SK-N-MC (cell line): ENCODE measurements around the gene NSUN5.

ENCODE experiments used
- DNase-seq: peaks from one replicate; pipeline ENCODE4 v3.0.0-alpha.2; 2011; ENCODE audit warnings: low read depth, low spot score
- H3K27ac ChIP-seq: fragments of 200-600 bp; sonication (generic); 2 replicates; pipeline ENCODE4 v1.5.1; 2016; ENCODE audit warnings: mixed run types
- H3K36me3 ChIP-seq: fragments of 200-600 bp; sonication (generic); 2 replicates; pipeline ENCODE4 v1.6.1; 2017; ENCODE audit warnings: antibody characterized with exemption, low read length, mixed read lengths; ENCODE audit not compliant: insufficient read depth
- H3K4me3 ChIP-seq: fragments of 200-600 bp; sonication (generic); 2 replicates; pipeline ENCODE4 v1.5.1; 2016
- H3K9ac ChIP-seq: fragments of 200-600 bp; sonication (generic); 2 replicates; pipeline ENCODE4 v1.8.0; 2017; ENCODE audit warnings: mixed run types, mixed read lengths; ENCODE audit not compliant: insufficient read length
- H3K9me3 ChIP-seq: fragments of 200-600 bp; sonication (generic); 2 replicates; pipeline ENCODE4 v1.6.1; 2017; ENCODE audit warnings: low read depth, mild to moderate bottlenecking, antibody characterized with exemption, low read length, moderate library complexity, mixed read lengths
- EZH2 ChIP-seq: fragments of 200-600 bp; sonication (generic); IDR thresholded peaks from one replicate; pipeline ENCODE4 v1.6.1; 2017; ENCODE audit warnings: antibody characterized with exemption
- FOXP2 ChIP-seq: optimal IDR thresholded peaks from 2 replicates; pipeline ENCODE3; 2011; ENCODE audit warnings: mild to moderate bottlenecking, moderate library complexity; ENCODE audit not compliant: insufficient read depth; ENCODE audit errors: extremely low read length, control extremely low read depth
- POLR2AphosphoS5 ChIP-seq: IDR thresholded peaks from 2 replicates; pipeline ENCODE4 v1.6.1; 2012; ENCODE audit warnings: mild to moderate bottlenecking, low read depth, low read length, borderline replicate concordance

The NSUN5 gene

DNA sequence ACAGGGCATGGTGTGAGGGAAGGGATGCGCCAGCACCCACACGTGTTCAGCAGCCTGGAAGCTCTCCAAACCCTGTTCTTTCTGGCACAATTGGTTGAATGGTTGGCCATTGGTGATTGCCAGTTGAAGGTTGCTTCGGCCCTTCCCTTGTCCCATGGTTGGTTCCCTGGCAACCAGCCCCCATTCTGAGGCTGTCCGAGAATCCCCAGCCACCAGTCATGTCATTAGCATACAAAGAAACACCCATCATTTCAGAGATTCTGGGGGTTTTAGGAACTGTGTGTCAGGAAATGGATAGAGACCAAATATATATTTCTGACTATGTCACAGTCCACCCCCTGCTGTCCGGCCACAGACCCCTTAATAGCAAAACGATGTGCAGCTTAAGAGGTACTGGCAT is 41.1 kb upstream of the NSUN5 start:
- Histone ChIP-seq H3K4me3 (no peak overlapping the region), H3K9me3 (no peaks in the 10 kb centered on the region), H3K27ac (no peak overlapping the region), H3K36me3 (no peaks in the 10 kb centered on the region), H3K9ac (no peak overlapping the region)
- no peak for DNase-seq
- TF ChIP-seq FOXP2 (no peak), POLR2AphosphoS5 (no peak), EZH2 (no peak)

DNA sequence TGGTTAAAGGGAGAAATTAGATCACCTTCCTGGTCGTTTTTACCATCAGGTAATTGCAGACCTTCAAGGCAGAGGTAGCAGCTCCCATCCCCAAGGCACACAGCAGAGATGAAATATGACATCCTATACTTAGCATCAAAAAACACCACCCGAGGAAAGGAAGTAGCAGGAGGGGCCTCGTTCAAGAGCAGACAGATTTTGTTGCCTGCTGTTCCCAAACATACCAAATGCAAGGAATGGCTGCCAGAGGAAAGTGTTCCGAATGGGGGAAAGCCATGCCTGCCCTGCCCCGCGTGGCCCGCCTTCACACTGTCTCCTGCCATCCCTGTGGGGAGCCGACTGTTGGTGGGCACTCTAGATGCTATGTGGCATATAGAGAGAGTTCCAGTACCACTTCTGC is 37.3 kb upstream of the NSUN5 start:
- H3K27ac ChIP-seq = no peak overlapping the region
- TF ChIP-seq POLR2AphosphoS5 = no peak
- no peak for TF ChIP-seq FOXP2
- no peak for TF ChIP-seq EZH2
- H3K9ac ChIP-seq = no peak overlapping the region
- H3K9me3 ChIP-seq = no peaks in the 10 kb centered on the region
- H3K36me3 ChIP-seq = no peaks in the 10 kb centered on the region
- H3K4me3 ChIP-seq = no peak overlapping the region
- DNase-seq = no peak

DNA sequence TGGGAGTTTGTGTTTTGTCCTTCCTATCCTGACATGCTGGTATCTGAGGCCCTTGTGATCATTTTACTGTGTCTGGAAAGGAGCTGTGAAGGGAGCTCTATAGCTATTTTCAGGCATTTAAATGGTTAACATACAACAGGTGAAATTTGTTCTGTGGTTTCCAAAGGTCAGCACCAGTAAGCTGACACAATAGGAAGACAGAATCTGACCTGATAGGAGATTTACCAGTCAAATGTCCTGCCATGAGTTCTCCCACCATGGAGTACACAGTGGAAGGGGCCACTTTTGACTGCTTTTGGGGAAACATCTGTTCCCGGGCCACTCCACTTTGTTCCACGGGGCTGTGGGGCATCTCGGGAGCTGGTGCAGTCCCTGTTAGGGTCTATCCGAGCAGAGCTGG is 36.9 kb upstream of the NSUN5 start:
- no peaks in the 10 kb centered on the region for H3K36me3 ChIP-seq
- no peak overlapping the region for H3K9ac ChIP-seq
- no peak overlapping the region for H3K27ac ChIP-seq
- H3K4me3 ChIP-seq = no peak overlapping the region
- DNase-seq = no peak
- no peaks in the 10 kb centered on the region for H3K9me3 ChIP-seq
- TF ChIP-seq POLR2AphosphoS5 (no peak), FOXP2 (no peak), EZH2 (no peak)

DNA sequence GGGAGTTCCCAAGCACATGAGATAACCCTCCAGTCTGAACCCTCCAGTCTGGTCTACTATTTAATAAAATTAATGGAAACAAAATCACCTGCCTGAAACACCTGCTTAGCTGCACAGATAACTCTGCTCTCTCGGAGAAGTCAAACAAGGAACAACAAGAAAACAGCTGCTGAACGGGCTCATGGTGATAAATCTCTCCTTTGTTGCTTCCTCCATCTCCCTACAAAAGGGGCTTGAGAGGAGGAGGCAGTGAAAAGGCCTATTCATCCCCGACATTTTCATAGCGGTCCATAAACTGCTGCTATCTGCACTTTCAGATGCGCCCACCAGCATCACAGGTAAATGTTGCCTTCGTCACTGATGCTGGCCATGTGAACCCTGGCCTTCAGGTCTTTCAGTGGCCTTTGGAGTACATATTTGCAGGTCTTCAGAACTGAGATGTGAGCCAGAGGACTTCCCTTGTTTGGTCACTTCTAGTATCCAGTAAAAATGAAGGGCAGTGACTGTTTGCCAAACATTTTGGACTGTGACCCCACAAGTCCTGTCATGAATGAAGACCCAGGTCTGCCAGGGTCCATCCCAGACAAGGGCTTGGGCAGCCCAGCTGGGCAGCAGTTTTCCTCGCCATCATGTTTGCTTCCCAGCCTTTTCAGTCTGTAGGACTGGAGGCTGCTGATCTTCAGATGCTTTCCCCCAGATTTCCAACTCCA is 35.2 kb upstream of the NSUN5 start:
- DNase-seq = no peak
- Histone ChIP-seq H3K9me3 (no peaks in the 10 kb centered on the region), H3K4me3 (no peak overlapping the region), H3K9ac (no peak overlapping the region), H3K27ac (no peak overlapping the region), H3K36me3 (no peaks in the 10 kb centered on the region)
- TF ChIP-seq POLR2AphosphoS5 (no peak), EZH2 (no peak), FOXP2 (no peak)

DNA sequence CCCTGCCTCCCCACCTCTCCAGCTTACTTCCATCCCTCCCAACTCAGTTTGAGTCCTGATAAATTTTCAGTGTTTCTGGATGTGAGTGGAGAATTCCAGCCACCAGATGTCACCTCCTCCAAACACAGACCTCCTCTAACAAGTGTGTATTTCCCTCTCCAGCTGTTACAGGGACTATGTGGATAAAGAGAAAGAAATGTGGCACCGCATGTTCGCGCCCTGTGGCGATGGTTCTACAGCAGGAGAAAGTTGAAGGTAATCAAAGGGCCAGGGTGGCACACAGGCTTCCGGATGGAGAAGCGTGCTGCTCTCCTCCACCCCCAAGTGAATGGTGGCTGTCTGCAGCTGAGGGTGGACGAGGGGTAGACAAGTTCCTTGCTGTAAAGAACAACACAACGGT is 34.0 kb upstream of the NSUN5 start:
- Histone ChIP-seq H3K9me3 (no peaks in the 10 kb centered on the region), H3K4me3 (no peak overlapping the region), H3K27ac (no peak overlapping the region), H3K9ac (no peak overlapping the region), H3K36me3 (no peaks in the 10 kb centered on the region)
- no peak for TF ChIP-seq FOXP2
- TF ChIP-seq EZH2 = no peak
- TF ChIP-seq POLR2AphosphoS5 = no peak
- DNase-seq = no peak

DNA sequence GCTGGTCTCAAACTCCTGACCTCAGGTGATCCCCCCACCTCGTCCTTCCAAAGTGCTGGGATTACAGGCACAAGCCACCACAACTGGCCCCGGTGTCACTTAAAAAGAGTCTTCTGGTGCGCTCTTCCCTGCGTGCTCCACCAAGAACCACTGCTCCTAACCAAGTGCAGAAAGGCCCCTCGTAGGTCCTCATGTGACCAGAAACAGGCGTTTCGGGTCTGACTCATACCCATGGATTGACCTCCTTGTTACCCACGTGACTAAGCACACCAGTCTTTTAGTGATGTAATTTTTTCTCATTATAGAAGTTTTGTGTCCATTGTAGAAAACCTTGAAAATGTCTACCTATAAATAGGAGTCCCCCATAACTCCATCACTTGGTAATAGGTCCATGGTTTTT is 33.3 kb upstream of the NSUN5 start:
- Histone ChIP-seq H3K9ac (no peak overlapping the region), H3K27ac (no peak overlapping the region), H3K36me3 (no peaks in the 10 kb centered on the region), H3K4me3 (no peak overlapping the region), H3K9me3 (no peaks in the 10 kb centered on the region)
- no peak for DNase-seq
- no peak for TF ChIP-seq EZH2
- no peak for TF ChIP-seq FOXP2
- TF ChIP-seq POLR2AphosphoS5 = no peak

DNA sequence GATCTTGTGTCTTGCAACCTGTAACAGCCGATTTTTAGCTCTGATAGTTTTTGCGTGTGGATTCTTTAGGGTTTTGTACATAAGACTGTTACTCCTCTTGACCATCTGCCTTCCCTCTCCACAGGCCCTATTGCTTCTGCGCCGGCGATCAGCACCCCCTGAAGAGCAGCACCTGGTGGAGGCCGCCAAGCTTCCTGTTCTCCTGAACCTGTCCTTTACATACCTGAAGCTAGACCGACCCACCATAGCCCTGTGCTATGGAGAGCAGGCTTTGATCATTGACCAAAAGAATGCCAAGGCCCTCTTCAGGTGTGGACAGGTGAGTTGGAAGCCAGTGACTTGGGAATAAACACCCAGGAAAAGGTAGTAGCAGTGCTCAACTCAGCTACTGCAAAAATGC is 31.9 kb upstream of the NSUN5 start:
- no peak for TF ChIP-seq FOXP2
- TF ChIP-seq POLR2AphosphoS5 = no peak
- no peak for TF ChIP-seq EZH2
- no peaks in the 10 kb centered on the region for H3K9me3 ChIP-seq
- H3K36me3 ChIP-seq = no peaks in the 10 kb centered on the region
- DNase-seq = no peak
- no peak overlapping the region for H3K9ac ChIP-seq
- no peak overlapping the region for H3K4me3 ChIP-seq
- H3K27ac ChIP-seq = no peak overlapping the region

DNA sequence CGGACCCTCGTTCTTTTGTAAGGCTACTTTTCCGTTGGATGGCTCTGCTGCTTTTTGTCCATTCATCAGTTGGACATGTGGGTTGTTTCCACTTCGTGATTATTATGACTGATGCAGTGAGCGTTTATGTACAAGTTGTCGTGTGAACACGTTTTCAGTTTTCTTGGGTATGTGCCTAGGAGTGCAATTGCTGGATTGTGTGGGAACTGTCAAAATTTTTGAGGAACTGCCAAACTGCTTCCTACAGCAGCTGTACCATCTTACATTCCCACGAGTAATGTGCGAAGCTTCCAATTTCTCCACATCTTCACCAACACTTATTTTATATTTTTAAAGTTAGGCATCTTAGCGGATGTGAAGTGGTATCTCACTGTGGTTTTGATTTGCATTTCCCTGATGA is 29.7 kb upstream of the NSUN5 start:
- Histone ChIP-seq H3K4me3 (no peak overlapping the region), H3K27ac (no peak overlapping the region), H3K9me3 (no peaks in the 10 kb centered on the region), H3K36me3 (no peaks in the 10 kb centered on the region), H3K9ac (no peak overlapping the region)
- DNase-seq = no peak
- TF ChIP-seq POLR2AphosphoS5 = no peak
- TF ChIP-seq FOXP2 = no peak
- TF ChIP-seq EZH2 = no peak

DNA sequence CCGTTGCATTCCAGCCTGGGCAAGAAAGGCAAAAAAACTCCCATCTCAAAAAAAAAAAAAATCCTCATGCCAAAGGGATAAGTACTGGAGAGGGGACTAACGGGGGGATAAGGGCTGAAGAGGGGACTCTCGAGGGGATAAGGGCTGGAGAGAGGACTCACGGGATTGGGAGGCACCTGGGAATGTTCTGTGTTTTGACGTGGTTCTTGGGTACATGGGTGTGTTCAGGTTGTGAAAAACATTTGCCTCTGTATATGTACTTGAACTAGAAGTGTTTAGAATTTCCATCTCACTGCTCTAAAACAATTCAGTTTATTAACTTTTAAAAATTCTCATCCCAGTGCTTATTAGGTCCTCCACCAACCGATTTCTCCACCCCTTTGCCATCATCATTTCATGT is 23.8 kb upstream of the NSUN5 start:
- 0 out of 2 replicates have a peak overlapping the region, but pooled peaks have one; percentile 31 for H3K27ac ChIP-seq
- no peak overlapping the region for H3K4me3 ChIP-seq
- no peak for TF ChIP-seq FOXP2
- no peak for TF ChIP-seq EZH2
- TF ChIP-seq POLR2AphosphoS5 = no peak
- no peak overlapping the region for H3K9ac ChIP-seq
- no peak for DNase-seq
- H3K36me3 ChIP-seq = no peaks in the 10 kb centered on the region
- H3K9me3 ChIP-seq = no peaks in the 10 kb centered on the region
